HepG2 (cell line): Measurements from ENCODE around the gene WDR62. TPM values are rescaled to one million over a fixed set of nuclear protein-coding genes. Genes with fewer than 3 reads are reported as not detected.

Experiments used
- ATAC-seq: fragments of 200-7000 bp; cut with Tn5 transposase; 3 replicates; pipeline ENCODE4 v1.9.1; 2020; ENCODE audit warnings: mild to moderate bottlenecking, moderate library complexity
- BruUV-seq: library from RNA; stranded (reverse); fragments of 400-500 nt; replicated peaks from 2 replicates; lab custom pipeline; 2021; lab: Mats Ljungman, UMichigan
- CTCF ChIA-PET: fragments of 300-600 bp; formaldehyde crosslinking; extraction: SDS; loops from one replicate; lab custom pipeline; 2021; ENCODE audit warnings: low total read pairs, inconsistent platforms, low intra/inter-chr PET ratio; lab: Yijun Ruan, JAX
- POLR2A ChIA-PET: fragments of 350-600 bp; sonication (Branson Sonifier 250); formaldehyde crosslinking; loops from one replicate; lab custom pipeline; 2020; ENCODE audit warnings: antibody characterized with exemption, inconsistent platforms; lab: Yijun Ruan, JAX
- DNase-seq: peaks from one replicate; pipeline ENCODE4 v3.0.0-alpha.2; 2015; ENCODE audit warnings: low spot score
- FAIRE-seq: peaks from 3 replicates; lab custom pipeline; 2011; peaks lifted over from hg19 to GRCh38; lab: Jason Lieb, UNC
- H2AFZ ChIP-seq: one replicate; pipeline ENCODE4 v1.6.1; 2011; ENCODE audit warnings: low read length, inconsistent platforms
- H3K27ac ChIP-seq: fragments of 300-600 bp; 3 replicates; pipeline ENCODE4 v1.8.0; 2011; ENCODE audit warnings: mixed run types, mild to moderate bottlenecking, mixed read lengths, low read length, inconsistent platforms; ENCODE audit not compliant: insufficient read depth; ENCODE audit errors: extremely low read length
- H3K27me3 ChIP-seq, 2 experiments: fragments of 200-600 bp in 1 of 2; 2 replicates in 1 of 2; 3 replicates in 1 of 2; pipeline versions ENCODE4 v1.6.0 to v1.8.0; 2011; ENCODE audit warnings: low read length in 2 of 2, mild to moderate bottlenecking in 2 of 2, moderate library complexity in 2 of 2, inconsistent platforms in 1 of 2; ENCODE audit not compliant: insufficient read depth in 2 of 2, control insufficient read depth in 1 of 2
- H3K36me3 ChIP-seq, 2 experiments: fragments of 200-600 bp in 1 of 2; replicated peaks in 1 of 2; 2 replicates in 1 of 2; 3 replicates in 1 of 2; pipeline versions ENCODE4 v1.5.1 to v1.8.0; 2011; ENCODE audit warnings: low read length in 2 of 2, inconsistent platforms in 1 of 2; ENCODE audit not compliant: insufficient read depth in 2 of 2, control insufficient read depth in 1 of 2
- H3K4me1 ChIP-seq: 2 replicates; pipeline ENCODE4 v1.5.1; 2012; ENCODE audit warnings: low read length, inconsistent platforms; ENCODE audit not compliant: insufficient read depth
- H3K4me2 ChIP-seq: 2 replicates; pipeline ENCODE4 v1.6.0; 2011; ENCODE audit warnings: low read depth, low read length, inconsistent platforms
- H3K4me3 ChIP-seq, 3 experiments: fragments of 200-600 bp in 1 of 3; sonication (generic), shearing (Covaris generic) in 1 of 3; replicated peaks in 1 of 3; 2 replicates each; pipeline ENCODE4 v1.5.1; 2011 to 2016; ENCODE audit warnings: low read length in 3 of 3, inconsistent platforms in 2 of 3, low read depth in 2 of 3, mild to moderate bottlenecking in 2 of 3, control low read depth in 1 of 3, mixed read lengths in 1 of 3; ENCODE audit not compliant: insufficient read depth in 1 of 3
- H3K79me2 ChIP-seq: one replicate; pipeline ENCODE4 v1.6.1; 2011; ENCODE audit warnings: low read length, inconsistent platforms; ENCODE audit not compliant: insufficient read depth
- H3K9ac ChIP-seq: 2 replicates; pipeline ENCODE4 v1.6.0; 2011; ENCODE audit warnings: mild to moderate bottlenecking, low read depth, low read length, inconsistent platforms; ENCODE audit not compliant: insufficient read depth
- H3K9me3 ChIP-seq: 2 replicates; pipeline ENCODE4 v1.5.1; 2012; ENCODE audit warnings: mild to moderate bottlenecking, low read length
- H4K20me1 ChIP-seq: 2 replicates; pipeline ENCODE4 v1.6.0; 2011; ENCODE audit warnings: inconsistent platforms, mild to moderate bottlenecking, low read length, moderate library complexity; ENCODE audit not compliant: insufficient read depth
- ELF4 ChIP-seq: sonication (generic); formaldehyde crosslinking; IDR thresholded peaks from 2 replicates; pipeline ENCODE4 v1.5.0; 2020; ENCODE audit warnings: missing genetic modification reagents, mild to moderate bottlenecking, moderate library complexity, borderline replicate concordance
- FUBP1 ChIP-seq: sonication (generic); formaldehyde crosslinking; IDR thresholded peaks from 2 replicates; pipeline ENCODE4 v1.5.1; 2020; ENCODE audit warnings: missing genetic modification reagents, mild to moderate bottlenecking, borderline replicate concordance
- HNRNPLL ChIP-seq: fragments of 200-400 bp; formaldehyde crosslinking; IDR thresholded peaks from 2 replicates; pipeline ENCODE4 v1.6.1; 2017; ENCODE audit warnings: mild to moderate bottlenecking, low read depth, low read length; ENCODE audit not compliant: poor library complexity, severe bottlenecking
- KDM4B ChIP-seq: sonication (generic); formaldehyde crosslinking; IDR thresholded peaks from 2 replicates; pipeline ENCODE4 v1.4.0; 2020; ENCODE audit warnings: missing genetic modification reagents
- SAFB2 ChIP-seq: sonication (generic); formaldehyde crosslinking; IDR thresholded peaks from 2 replicates; pipeline ENCODE4 v1.5.1; 2020; ENCODE audit warnings: missing genetic modification reagents, low read depth, mild to moderate bottlenecking, borderline replicate concordance
- TFDP2 ChIP-seq: sonication (generic); formaldehyde crosslinking; IDR thresholded peaks from 2 replicates; pipeline ENCODE4 v1.4.0; 2020; ENCODE audit warnings: missing genetic modification reagents
- THAP11 ChIP-seq: IDR thresholded peaks from 2 replicates; pipeline ENCODE4 v1.6.1; 2016; ENCODE audit warnings: missing biosample characterization, missing genetic modification reagents
- THAP7 ChIP-seq: sonication (generic); formaldehyde crosslinking; IDR thresholded peaks from 2 replicates; pipeline ENCODE4 v1.8.1; 2023; ENCODE audit warnings: mild to moderate bottlenecking, missing genetic modification reagents
- ZMAT3 ChIP-seq: sonication (generic); formaldehyde crosslinking; conservative IDR thresholded peaks from 2 replicates; pipeline ENCODE4 v1.7.0; 2021; ENCODE audit warnings: missing genetic modification reagents
- ZNF138 ChIP-seq: sonication (generic); formaldehyde crosslinking; IDR thresholded peaks from 2 replicates; pipeline ENCODE4 v1.5.0; 2020; ENCODE audit warnings: mild to moderate bottlenecking, low read depth, missing genetic modification reagents
- ZNF644 ChIP-seq: IDR thresholded peaks from 2 replicates; pipeline ENCODE4 v1.6.1; 2016; ENCODE audit warnings: low read depth
- ZNF879 ChIP-seq: sonication (generic); formaldehyde crosslinking; IDR thresholded peaks from 2 replicates; pipeline ENCODE4 v1.8.1; 2023; ENCODE audit warnings: missing genetic modification reagents
- WGBS: methylation state at CpG from one replicate; pipeline ENCODE4 v1.1.6; 2017; ENCODE audit warnings: low lambda C conversion rate; 5-methylcytosine and 5-hydroxymethylcytosine counted together
- in situ Hi-C: cut with HindIII; loops from 2 replicates; pipeline ENCODE4 v1.10.0; 2017; ENCODE audit warnings: low pct_unique_long_range_greater_than_20kb; ENCODE audit not compliant: extremely low pct_ligation_motif_present
- intact Hi-C: fragments of 100-400 bp; cut with micrococcal nuclease; formaldehyde crosslinking; loops from one replicate; pipeline ENCODE4 v1.10.0; 2022; ENCODE audit not compliant: unreplicated experiment
- polyA plus RNA-seq, 8 experiments: library from polyadenylated mRNA; depleted of rRNA in 3 of 8; stranded (reverse) in 7 of 8; unstranded in 1 of 8; fragments of >200 nt; fragmentation: Illumina TruSeq in 4 of 8; extraction: Trizol in 4 of 8; gene quantifications; 2 replicates each; pipeline versions ENCODE4 v1.2.1 to v1.2.3, GENCODE V29; 2011 to 2016; ENCODE audit warnings: low read depth in 4 of 8, missing spikeins in 1 of 8, mixed read lengths in 1 of 8; ENCODE audit not compliant: insufficient read depth in 1 of 8
- total RNA-seq, 5 experiments: library from RNA; depleted of rRNA; stranded (reverse); fragments of >200 nt; fragmentation: Illumina TruSeq; extraction: Trizol; gene quantifications; 2 replicates each; pipeline ENCODE4 v1.2.3, GENCODE V29; 2016; ENCODE audit warnings: low read depth in 1 of 5

Gene WDR62
- total and polyA plus RNA-seq, 2 of the 13 experiments (the other 11 are each of a cell fraction or from before 2014, with no cell fraction given) = 5.8 to 12.5 TPM

- no TSS peak for BruUV-seq
- ChIA-PET POLR2A (interaction anchor here (0.5 to 1.2 kb wide), 4 partner anchors 38 to 101 kb away, joined by 3 read pairs; partner anchors contain the start of gene CAPNS1), CTCF (interaction anchor here (2.0 kb wide), 1 partner anchor 109 kb away, joined by 15 read pairs; no protein-coding TSS in a partner anchor)
- TF ChIP-seq ZNF879 (CRISPR knock-in tag) = no peak
- no peak for TF ChIP-seq THAP7 (CRISPR knock-in tag)
- no peak for TF ChIP-seq HNRNPLL
- TF ChIP-seq ZNF138 (CRISPR knock-in tag) = no peak
- TF ChIP-seq SAFB2 (CRISPR knock-in tag) = no peak
- no peak for TF ChIP-seq KDM4B (CRISPR knock-in tag)
- no peak for TF ChIP-seq FUBP1 (CRISPR knock-in tag)
- TF ChIP-seq ELF4 (CRISPR knock-in tag) = no peak
- no peak for TF ChIP-seq ZMAT3
- no peak for TF ChIP-seq THAP11 (CRISPR knock-in tag)
- TF ChIP-seq TFDP2 = no peak
- no peak for TF ChIP-seq ZNF644 (CRISPR knock-in tag)
- Histone ChIP-seq H3K79me2 (peaks cover 9% of the 10 kb centered on the region), H2AFZ (no peak overlapping the region), H3K9ac (no peak overlapping the region), H3K27me3 (no peaks in the 10 kb centered on the region), H3K36me3 (peaks cover 11 to 39% of the 10 kb centered on the region in 2 experiments; a peak in 4 of 5 replicates), H3K4me2 (no peak overlapping the region), H3K27ac (no peak overlapping the region), H3K9me3 (no peaks in the 10 kb centered on the region), H4K20me1 (no peaks in the 10 kb centered on the region), H3K4me1 (peaks cover 47% of the 10 kb centered on the region), H3K4me3 (no peak overlapping the region)
- DNase-seq (no peak), ATAC-seq (no peak), FAIRE-seq (no peak)
- in situ Hi-C loops = no loop called here
- 86% methylated on average over 2 of the region's 2 CpGs for WGBS
- intact Hi-C loops = loop anchor here (2.0 kb wide), 1 partner anchor 59 kb away; no protein-coding TSS in a partner anchor
Measured at GRCh38 chr19:36061367-36061766, 6.7 kb downstream of the WDR62 start.
